Fibroblast of peridontal ligament (primary cell): Measurements from ENCODE around the gene FAM234B.

ENCODE experiments used
- DNase-seq: peaks from one replicate; pipeline ENCODE4 v3.0.0-alpha.2; 2010; ENCODE audit errors: extremely low read depth

The FAM234B gene, protein sequence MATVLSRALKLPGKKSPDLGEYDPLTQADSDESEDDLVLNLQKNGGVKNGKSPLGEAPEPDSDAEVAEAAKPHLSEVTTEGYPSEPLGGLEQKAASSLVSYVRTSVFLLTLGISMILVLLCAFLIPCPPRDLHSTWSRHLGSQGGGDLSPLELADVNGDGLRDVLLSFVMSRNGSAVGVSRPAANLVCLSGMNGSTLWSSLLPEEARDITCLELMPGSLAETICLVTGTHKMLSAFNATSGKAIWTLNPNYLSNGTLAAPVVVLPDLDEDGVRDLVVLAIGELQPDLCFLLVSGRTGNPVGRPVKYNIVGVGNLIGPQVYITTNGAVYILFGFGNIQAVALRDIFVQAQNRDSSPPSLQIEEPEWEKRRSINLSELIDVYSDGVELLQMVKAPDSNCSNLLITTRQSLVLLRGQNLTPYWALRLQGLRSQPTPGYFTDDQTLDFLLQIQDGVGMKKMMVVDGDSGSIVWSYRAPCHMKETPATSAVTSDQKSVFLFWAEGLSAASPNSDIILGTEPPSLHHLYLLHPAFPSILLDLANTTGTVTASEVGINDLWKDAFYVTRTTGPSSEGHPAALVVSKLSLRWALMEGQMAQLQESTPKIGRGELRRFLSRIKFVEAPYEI

DNA sequence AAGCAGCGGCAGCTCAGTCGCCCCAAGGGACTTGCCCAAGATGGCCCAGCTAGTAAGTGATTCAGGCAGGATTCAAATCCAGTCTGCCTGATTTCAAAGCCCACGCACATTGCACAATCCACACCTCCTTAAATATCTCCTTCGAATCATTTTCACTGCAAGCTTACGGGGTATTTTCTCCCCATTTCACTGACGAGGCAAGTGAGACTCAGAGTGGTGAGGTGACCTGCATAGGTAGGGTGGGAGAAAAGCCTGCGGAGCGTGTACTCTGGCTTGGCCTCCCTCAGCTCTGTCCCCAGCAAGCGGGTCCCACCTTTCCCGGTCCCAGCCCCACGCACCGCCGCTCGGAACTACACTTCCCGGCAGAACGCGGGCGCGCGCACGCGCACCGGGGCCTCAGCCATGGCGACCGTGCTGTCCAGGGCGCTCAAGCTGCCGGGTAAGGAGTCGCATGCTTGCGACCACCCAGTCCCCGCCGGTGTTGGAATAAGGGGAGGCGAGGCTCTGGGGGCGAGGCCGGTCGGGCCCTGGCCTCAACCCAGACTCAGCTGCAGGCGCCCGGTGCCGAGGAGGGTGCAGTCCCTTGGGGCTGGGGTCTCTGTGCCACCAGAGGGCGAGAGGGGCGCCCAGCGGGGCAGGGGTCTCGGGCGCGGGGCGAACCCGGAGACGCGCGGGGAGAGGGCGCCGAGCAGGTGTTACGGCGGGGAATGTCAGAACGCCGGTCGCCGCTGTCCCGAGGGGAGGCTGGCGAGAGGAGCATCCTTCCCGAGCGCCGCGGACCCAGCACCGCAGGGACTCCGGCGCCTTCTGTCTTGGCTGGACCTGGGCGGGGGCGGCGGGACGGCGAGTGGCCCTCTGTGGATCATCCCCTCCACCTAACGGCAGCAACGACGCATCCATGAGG is at the start of gene FAM234B:
TSS of gene FAM234B (plus strand) at position 380 of the 904 bp plus-strand sequence. CDS start at position 403, 23 bp downstream.
- DNase-seq, result peak; percentile 41

DNA sequence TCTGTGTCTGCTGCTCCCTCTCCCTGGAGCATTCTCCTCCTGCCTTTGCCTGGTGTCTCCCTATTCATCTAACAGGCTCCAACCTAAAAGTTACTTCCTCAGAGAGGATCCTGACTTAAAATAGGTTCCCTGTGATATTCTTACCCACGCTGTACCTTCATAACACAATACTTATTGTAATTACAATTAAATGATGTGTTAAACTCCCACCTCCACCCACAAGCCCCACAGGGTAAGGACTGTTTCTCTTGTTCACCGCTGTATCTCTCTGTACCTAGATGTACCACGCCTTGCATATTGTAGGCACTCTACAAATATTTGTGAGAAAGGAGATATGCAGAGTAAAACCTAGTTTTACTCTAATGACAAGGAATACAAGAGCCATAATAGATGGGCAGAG is 49.1 kb upstream of the FAM234B start:
- no peak for DNase-seq

DNA sequence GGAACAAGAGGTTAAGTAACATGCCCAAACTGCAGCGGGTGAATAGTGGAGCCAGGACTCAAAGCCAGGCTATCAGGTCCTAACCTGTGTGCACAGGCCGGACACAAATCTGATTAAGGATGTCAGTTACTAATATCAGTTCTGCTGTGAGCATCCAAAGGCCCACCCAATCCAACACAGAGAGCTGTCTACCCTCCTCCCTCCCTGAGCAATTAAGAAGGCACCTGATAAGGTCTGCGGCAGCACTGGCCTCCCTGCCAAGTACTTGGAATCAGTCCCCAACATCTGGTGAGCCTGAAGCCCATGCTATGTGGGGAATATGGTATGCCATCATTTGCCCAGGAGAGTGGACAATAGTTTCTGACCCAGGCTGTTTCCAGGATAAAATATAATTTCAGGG is 48.0 kb upstream of the FAM234B start:
- no peak for DNase-seq

DNA sequence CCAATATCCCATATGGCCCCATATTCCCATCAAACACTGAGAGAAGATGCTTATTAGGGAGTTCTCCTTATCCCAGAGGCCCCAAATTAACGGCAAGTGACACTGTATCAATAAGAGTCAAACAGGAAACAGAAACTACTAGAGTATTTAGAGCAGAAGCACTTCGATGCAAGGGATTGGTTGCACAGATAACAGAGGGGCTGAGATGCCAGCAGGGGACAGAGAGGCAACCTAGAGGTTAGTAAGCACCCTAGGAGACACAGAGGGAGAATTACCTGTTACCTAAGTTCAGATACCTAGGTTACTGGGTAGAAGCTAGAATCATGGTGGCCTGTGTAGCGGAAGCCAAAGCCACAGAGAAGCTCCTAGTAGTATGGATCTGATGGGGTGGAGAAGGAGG is 47.0 kb upstream of the FAM234B start:
- no peak for DNase-seq

DNA sequence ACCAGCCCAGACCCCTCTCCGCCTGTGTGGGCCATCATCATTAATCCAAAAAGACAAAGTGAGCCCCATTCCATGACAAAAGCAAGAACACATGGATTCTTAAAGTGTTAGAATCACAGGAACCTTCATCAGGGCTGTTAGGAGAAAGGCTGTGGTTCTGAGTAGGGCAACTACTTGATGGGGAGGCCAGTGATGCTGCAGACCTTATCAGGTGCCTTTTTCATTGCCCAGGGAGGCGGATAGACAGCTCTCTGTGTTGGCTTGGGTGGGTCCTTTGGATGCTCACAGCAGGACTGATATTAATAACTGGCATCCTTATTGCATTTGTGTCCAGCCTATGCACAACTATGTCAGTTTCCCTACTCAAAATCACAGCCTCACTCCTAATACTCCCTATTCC is 46.4 kb upstream of the FAM234B start:
- no peak for DNase-seq

DNA sequence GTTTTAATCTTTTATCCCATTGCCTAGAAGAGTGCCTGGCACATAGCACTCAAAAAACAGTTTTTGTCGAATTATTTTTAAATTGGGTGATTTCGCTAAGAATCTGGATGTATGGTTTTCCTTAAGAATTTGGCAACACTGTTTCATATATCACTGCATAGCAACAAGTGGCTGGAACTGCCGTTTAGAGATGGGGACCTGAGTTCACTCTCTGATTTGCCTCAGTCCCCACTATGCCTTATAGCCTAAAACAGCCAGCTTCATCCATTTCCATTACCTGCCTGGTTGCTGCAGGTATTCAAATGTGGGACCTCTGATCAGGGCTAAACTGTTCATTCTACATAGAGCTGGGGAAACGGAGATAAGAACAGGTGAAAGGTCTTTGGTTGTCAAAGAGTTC is 45.9 kb upstream of the FAM234B start:
- DNase-seq, result no peak

DNA sequence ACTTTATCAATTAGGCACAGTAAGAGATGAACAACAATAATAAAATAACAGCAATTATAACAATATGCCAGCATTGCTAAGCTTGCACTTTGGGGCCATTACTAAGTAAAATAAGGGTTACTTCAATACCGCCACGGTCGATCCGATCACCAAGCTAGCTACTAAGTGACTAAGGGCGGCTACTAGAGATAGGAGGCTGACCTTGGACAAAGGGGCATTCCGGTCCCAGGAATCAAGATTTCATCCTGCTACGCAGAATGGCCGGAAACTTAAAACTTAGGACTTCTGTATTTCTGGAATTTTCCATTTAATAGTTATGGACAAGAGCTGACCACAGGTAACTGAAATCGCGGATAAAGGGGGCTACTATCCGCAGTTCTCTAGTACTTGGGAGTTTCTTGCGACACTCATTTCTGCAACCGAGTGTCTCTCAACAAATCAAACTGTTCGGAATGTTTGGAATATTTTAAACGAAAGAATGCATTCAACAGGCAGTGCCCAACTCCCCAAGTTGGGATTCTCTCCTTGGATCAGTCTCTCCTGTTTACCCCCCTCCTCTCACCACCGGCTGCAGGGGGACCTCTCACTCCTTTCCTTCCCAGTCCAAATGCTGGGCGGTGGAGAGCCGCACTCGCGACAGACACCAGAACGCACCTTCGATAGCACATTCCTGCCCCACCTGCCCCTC is 44.8 kb upstream of the FAM234B start:
- DNase-seq, result peak; percentile 34

DNA sequence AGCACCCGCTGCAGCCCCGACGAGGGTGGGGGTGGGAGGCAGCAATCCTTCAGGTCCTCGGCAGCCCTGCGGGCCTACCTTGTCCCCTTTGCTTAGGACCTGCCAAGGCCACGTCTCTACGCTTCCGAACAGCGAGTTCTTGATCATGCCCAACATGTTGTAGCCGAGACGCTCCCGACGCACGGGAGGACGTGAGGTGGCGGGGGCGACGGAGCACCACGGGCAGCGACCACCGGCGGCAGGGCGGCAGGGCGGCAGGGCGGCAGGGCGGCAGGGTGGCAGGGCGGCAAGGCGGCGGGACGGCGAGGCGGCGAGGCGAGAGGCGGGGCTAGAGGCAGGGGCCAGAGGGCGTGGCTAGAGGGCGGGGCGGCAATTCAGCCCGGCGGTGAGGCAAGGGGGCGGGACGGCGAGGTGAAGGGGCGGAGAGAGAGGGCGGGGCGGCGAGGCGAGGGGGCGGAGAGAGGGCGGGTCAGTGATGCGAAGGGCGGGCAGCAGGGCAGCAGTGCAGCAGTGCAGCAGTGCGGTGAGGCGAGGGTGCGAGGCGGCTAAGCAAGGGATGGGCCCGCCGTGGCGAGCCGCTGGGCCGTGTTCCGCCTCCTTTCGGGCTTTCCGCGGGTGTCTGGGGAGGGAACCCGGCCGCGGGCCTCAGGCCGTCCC is 44.1 kb upstream of the FAM234B start, which contains the start of gene HEBP1:
TSS of gene HEBP1 (minus strand) at position 307 of the 657 bp plus-strand sequence. CDS start at position 156, 151 bp downstream.
- DNase-seq, result peak; percentile 79

DNA sequence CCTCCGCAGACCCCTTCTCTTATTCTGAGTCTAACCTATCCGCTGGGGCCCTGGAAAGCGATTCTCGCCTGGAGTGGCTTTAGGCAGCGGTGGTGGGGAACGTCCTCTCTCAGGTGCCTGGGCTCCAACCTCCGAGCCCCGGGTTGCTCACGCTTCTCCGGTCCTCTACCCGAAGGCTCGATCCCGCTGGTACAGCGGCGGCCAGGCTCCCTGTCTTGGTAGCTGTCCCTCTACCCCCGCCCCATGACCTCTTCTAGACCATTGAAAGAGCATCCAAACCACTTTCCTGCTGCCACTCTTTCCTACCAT is 43.6 kb upstream of the FAM234B start:
- no peak for DNase-seq

DNA sequence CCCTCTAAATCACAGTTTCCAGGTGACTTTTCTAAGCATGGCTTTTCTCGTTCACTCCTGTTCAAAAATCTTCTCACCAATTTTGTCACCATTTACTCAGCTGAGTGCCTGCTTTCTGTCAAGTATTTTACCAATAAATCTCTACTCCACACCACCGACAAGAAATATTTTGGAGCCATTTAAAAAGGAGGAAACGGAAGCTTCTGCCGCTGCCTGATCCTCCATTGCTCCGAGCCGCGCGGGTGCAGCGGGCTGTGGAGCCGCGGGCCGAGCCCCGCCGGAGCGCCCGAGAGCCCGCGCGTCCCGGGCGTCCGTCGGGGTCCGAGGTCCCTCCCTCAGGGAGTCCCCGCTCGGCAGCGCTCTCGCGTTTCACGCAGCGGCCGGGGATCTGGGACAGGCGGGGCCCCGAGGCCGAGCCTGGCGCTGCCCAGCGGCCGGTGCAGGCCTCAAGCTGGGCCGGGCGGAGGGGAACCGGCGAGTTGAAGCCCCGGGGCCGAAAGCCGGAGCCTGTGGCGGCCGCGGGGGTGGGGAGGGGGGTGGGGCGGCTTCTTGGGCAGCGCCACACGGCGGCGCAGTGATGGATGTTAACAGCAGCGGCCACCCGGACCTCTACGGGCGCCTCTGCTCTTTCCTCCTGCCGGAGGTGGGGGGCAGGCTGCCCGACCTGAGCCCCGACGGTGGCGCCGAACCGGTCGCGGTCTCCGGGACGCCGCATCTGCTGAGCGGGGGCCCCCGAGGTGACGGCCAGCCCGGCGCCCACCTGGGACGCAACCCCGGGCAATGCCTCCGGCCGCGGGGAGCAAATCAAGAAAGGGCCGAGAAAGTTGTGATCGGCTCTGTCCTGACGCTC is 43.0 kb upstream of the FAM234B start:
- peak; percentile 44 for DNase-seq

DNA sequence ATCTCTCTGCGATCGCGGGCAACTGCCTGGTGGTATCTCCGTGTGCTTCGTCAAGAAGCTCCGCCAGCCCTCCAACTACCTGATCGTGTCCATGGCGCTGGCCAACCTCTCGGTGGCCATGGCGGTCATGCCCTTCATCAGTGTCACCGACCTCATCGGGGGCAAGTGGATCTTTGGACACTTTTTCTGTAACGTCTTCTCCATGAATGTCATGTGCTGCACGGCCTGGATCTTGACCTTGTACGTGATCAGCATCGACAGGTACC is 42.5 kb upstream of the FAM234B start:
- no peak for DNase-seq

DNA sequence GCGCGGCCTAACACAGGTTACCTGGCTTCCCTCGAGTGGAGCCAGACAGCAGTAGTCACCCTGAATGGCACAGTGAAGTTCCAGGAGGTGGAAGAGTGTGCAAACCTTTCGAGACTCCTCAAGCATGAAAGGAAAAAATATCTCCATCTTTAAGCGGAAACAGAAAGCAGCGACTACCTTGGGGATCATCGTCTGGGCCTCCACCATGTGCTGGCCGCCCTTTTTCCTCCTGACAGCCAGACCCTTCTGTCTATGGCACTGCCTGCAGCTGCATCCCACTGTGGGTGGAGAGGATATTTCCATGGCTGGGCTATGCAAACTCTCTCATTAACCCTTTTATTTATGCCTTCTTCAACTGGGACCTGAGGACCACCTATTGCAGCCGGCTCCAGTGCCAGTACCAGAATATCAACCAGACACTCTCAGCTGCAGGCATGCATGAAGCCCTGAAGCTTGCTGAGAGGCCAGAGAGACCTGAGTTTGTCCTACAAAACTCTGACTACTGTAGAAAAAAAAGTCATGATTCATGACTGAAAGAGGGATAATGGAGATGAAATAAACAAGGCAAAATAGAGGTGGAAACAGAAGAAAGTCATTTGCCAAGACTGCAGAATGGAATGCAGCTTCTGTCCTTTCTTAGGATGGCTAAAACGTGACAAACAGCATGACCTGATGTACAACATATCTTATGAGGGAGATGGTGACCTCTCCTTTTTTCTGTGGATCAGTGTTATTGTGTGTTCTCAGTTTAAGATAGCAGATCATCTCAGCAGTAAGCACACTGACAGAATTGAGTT is 41.7 kb upstream of the FAM234B start:
- DNase-seq, result no peak

DNA sequence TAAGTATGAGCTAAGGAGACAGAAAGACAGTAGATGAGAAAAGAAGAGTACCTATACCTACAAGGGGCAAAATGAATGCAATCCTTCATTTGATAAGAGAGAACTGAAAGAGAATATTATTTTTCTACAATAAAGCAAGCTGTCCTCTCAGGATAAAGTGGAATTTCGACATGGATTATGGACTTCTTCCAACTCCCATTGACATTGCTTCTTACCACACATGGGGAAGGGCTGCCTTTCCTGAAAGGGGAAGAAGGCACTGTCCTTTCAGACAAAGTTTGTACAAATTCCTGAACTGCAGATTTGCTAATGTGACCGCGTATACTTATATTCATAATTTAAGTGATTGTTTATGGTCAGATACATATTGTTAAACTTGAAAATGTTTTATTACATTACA is 39.8 kb upstream of the FAM234B start:
- DNase-seq, result peak; percentile 74

DNA sequence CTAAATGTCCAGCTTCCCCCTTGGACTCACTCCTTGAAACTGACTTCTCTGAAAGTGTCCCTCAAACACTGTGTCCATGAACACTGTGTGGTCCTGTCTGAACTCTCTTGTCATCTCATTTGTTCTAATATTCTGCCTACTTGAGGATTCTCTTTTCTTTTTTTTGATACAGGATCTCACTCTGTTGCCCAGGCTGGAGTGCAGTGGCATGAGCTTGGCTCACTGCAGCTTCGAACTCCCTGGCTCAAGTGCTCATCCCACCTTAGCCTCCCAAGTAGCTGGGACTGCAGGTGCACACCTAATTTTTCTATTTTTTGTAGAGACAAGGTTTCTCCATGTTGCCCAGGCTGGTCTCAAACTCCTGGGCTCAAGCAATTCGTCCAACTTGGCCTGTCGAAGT is 39.2 kb upstream of the FAM234B start:
- no peak for DNase-seq

DNA sequence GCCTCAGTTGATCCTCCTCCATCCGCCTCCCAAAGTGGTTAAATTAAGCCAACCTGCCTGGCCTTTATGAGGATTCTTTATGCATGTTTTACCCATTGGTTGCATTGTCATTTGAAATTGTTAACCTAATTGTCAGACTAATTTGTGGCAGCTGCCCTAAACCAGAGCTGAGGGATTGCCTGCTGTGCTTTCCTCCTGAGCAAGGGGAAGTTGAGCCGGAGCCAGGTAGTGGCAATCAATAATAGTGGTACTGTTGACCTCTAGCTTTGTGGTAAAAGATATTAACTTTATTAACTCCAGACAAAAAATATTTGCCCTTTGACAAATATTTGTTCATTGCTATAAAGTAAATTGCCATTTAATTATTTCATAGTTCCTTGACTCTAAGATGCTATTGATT is 38.5 kb upstream of the FAM234B start:
- DNase-seq, result no peak

DNA sequence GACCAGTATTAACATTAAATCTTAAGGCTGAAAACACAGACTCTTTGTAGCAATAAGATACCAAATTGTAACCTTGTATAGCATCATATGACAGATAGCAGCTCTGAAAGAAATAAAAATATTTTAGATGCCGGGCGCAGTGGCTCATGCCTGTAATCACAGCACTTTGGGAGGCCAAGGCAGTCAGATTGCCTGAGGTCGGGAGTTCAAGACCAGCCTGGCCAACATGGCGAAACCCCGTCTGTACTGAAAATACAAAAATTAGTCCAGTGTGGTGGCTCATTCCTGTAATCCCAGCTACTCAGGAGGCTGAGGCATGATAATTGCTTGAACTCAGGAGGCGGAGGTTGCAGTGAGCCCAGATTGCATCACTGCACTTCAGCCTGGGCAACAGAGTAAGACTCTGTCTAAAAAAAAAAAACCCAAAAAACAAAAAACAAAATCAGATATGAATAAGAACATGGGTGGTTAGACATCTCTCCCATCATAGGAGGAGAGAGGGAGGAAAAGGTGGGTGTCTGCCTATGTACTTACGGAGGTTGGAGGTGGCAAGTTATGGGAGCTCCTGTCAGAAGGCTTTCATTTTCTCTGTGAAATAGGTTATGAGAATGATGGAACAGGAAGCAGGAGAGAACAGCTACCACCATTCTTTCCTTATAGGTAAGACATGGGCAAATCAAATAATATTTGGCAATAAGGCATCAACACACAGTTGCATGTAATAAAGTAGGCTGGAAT is 36.5 kb upstream of the FAM234B start:
- no peak for DNase-seq

DNA sequence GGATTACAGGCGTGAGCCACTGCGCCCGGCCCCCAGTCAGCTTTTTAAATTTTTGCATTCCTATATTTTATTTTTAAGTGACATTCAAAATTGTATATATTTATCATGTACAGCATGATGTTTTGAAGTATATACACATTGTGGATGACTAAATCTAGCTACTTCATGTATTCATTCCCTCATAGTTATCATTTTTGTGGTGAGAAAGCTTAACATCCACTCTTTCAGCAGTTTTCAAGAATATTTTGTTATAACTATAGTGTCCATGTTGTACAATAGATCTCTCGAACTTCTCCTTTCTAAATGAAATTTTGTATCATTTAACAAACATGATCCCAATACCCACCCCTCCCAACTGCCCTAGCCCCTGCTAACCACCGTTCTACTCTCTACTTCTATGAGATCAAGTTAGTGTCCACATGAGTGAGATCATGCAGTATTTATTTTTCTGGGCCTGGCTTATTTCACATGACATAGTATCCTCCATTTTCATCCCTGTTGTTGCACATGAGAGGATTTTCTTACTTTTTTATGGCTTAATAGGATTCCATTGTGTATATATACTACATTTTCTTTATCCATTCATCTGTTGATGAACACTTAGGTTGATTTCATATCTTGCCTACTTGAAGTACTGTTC is 35.3 kb upstream of the FAM234B start:
- DNase-seq, result peak; percentile 55

DNA sequence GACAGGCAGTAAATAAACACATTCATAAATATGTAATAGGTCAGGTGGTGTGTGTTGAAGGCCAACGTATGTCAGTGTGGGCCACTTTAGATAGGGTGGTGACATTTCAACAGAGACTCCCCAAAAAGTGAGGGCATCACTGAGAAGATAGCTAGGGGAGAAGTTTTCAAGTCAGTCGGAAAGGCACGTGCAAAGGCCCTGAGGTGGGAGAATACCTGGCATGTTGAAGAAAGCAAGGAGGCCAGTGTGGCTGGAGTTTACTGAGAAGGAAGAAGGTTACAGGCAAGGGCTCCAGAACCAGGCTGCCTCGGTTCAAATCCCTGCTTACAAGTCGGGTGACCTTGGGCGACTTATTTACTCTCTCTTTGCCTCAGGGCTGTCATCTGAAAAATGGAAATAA is 33.1 kb upstream of the FAM234B start:
- no peak for DNase-seq

DNA sequence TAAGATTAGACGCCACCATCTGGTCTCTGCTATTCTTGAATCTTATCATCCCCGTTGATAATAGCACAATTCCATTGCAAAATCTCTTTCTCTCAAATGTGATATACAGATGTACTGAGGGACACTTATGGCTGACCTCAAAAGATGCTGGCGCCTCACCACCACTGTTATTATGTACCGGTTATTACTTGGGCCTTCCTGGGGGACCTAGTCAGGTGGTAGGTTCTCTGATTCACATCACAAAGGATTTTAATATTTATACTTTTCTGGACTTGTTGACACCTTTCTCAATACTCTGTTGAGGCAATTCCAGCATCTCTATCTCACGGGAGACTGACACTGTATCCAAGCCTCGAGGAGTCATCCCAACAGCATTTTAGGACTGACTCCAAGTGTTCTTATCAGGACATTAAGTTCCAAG is 21.3 kb upstream of the FAM234B start:
- DNase-seq, result no peak
